GM21447 (cell line): ENCODE results near the gene BIVM.
A peak's percentile ranks its signal among the peaks of the same experiment; 100 is the strongest.

Source experiments
- ATAC-seq: cut with Tn5 transposase; IDR thresholded peaks from one replicate; pipeline ENCODE4 v1.9.1; 2021; ENCODE audit not compliant: unreplicated experiment

The BIVM gene

DNA sequence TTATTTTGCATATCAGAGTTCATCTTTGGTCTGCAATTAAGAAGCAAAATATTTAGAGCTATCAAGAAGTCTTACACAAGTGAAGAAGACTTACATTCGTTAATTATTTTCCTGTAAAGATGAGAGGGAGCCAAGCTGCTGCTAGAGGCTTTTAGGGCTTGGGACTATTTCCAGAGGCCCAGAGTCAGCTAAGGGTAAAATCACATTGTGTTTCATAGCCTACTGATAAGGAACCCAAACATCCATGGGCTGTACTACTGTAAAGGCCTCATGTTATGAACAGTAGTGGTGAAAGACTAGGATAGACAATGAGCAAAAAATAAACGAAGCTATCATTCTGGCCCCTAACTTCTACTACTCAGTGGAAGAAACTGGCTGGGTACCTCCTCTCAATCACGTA lies 14.4 kb upstream of the BIVM start:
- ATAC-seq, result no peak

DNA sequence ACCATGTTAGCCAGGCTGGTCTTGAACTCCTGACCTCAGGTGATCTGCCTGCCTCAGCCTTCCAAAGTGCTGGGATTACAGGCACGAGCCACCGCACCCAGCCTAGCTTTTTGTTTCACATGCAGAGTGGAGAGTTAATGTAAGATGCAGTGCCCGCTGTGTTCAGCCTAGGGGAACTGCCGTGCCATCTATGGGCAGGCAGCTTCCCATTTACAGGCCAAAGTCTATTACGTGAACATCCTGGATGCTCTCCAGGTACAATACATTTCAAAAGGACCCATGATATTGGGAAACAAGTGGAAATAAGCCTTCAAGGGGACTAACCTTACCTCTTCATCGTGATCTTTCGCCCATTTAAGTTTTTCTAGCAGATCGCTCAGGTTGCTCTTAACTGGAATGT lies 10.2 kb upstream of the BIVM start:
- ATAC-seq, result no peak

DNA sequence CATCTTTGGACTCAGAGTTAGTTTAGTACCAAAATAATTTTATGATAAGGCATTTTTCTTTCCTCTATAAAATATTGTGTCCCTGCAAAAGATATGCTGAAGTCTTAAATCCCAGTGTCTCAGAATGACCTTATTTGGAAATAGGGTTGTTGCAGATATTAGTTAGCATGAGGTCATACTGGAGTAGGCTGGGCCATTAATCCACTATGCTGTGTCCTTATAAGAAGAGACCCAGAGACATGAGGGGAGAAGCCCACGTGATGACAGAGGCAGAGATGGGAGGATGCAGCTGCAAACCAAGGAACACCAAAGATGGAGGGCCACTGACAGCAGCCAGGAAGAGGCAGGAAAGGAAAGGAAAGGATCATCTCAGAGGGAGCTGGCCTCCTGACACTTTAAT lies 6.5 kb upstream of the BIVM start:
- ATAC-seq, result no peak

DNA sequence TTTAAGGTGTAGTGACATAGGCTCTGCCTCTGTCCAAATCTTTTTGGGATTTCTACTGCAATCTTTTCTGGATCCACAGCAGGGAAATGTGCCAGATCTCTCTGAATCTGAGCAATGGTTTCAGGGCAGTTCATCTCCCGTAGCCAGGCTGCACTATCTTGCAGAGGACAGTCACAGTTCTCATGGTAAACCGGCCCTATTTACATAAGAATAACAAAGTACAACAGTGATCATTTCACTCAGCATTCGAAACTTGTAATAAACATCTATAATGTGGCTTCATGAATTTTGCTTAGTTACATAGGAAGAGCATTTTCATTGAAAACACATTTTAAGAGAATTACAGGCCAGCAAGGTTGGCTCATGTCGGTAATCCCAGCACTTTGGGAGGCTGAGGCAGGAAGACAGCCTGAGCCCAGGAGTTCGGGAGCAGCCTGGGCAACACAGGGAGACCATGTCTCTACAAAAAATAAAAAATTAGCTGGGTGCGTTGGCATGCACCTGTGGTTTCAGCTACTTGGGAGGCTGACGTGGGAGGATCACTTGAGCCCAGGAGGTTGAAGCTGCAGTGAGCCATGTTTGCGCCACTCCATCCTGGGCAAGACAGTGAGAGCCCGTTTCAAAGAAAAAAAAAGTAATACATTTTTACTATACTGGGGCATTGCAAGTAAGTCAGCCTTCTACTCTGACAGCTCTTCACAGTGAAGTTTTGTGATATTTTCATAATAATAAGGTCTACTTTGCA lies 5.1 kb upstream of the BIVM start:
- ATAC-seq, result no peak

DNA sequence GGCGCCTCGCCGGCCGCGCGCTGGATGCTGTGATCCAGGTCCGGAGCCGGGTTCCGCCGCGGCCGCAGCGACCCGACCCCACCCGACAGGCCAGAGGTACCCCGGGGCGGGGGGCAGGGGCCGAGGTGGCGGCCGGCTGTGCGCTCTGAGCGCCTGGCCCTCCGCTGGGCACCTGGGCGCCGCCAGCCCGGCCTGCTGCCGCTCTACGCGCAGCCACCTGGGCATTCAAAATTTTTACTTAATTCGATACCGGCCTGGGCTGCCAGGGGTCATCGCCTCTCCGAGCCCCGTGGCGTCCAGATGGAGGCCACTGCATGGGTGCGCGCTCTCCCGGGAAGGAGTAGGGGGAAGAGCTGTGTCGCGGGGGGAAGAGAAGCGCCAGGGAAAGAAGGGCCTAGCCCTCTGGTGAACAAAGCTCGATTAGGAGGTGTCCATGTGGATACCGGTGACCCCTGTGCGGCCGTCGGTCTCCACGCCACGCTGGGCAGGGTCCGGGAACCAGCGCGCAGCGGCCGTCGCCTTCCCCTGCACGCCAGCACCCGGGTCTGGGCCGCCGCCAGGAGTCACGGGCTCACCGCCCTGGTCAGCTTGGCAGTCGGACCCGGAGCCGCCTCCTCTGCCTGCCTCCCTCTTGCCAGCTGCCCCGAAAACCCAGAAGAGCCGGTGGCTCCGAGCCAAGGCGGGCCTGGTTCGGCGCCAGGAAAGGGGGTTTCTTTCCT lies 666 bp downstream of the BIVM start:
- peak; percentile 11 for ATAC-seq

DNA sequence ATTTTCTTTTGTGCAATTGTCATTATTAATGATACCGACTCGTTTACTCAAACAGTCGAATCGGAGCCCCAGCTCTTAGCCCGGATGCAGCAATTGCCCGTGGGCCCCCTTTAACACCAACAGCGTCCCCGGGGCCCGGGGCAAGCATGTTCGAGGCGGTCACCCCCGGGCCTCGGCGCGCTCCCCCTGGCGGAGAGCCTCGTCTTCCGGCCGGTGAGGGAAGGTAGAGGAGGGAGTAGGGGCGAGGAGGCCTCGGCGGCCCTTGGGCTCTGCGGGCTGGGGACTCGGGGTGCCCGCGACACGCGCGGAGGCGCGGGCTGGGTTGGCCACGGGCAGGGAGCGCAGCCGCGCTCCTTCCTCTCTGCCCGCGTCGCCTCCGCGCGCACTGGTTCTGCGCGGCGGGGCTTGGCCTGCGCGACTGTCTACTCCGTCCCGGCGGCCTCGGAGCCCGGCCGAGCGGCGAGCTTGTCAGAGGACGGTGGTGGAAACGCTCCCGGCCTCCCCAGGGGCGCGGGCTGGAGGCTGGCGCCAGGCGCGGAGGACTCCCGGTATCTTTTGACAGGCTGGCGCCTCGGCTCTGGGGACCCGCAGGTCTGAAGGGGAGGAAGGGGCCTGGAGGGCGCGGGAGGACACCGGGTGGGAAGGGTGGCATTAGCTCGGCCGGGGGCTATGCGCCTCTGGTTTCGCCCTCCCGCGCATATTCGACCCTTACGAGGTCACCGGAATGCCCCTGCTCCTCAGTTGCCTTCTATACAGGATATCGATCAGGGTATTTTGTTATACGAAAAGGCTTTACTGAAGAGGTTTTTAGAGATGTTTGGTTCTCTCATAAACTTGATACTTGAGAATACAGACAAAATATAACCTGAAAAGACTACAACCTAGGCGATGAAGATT lies 1.5 kb downstream of the BIVM start:
- ATAC-seq, result peak; percentile 71

DNA sequence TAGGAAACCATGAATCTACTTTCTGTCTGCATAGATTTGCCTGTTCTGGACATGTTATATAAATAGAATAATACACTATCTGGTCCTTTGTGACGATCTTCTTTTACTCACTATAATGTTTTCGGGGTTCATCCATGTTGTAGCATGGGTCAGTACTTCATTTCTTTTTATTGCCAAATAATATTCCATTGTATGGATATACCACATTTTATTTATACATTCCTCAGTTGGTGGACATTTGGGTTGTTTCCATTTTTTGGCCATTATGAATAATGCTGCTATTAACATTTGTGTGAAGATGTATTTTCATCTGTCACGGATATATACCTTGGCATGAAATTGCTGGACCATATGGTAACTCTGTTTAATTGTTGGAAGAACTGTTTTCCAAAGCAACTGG lies 6.8 kb downstream of the BIVM start:
- no peak for ATAC-seq

DNA sequence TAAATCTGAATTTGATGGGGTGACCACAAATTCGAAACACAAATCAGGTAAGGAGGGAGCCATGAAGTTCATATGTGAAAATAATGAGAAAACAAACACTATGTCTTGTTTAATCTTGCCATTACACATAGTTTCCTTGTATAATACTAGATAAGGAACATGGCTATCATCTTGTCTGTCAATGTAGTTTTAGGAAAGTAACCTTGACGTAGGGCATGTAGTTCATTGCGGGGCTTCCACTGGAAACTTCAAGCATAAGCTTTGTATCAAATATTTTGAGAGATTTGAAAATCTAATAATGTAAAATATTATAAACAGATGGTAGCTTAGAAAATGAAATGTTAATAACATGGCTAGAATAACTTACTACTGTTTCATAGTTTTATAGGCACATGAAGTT lies 8.8 kb downstream of the BIVM start:
- no peak for ATAC-seq

DNA sequence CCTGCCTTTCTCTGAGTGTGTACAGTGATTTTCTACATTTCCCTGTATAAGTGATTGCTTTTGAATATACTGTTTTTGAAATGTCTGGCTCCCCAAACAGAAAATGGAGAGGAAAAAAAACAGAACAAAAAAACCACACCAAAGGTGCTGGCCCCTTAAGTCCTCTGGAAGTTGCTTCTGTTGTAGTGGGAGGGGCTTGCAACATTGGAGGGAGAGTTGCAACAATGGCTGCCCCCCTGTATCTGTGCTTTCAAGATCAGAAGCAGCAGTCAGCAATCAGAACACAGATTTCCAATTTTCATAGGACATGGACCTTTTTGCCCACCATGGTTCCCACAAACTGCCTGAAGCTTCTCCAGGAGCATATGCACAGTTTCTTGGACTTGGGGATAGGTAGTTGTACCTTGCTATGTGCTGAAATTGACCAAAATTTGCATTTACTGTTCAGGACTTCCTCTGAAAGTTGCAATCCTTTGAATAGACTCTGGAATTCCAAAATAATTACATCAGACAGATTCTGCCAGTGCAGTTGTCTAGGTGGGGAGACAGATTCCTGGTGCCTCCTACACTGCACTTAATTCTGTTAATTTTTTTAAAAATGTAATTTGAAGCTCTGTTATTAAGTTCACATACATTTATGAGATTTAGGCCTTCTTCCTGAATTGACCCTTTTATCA lies 13.8 kb downstream of the BIVM start:
- ATAC-seq, result no peak

DNA sequence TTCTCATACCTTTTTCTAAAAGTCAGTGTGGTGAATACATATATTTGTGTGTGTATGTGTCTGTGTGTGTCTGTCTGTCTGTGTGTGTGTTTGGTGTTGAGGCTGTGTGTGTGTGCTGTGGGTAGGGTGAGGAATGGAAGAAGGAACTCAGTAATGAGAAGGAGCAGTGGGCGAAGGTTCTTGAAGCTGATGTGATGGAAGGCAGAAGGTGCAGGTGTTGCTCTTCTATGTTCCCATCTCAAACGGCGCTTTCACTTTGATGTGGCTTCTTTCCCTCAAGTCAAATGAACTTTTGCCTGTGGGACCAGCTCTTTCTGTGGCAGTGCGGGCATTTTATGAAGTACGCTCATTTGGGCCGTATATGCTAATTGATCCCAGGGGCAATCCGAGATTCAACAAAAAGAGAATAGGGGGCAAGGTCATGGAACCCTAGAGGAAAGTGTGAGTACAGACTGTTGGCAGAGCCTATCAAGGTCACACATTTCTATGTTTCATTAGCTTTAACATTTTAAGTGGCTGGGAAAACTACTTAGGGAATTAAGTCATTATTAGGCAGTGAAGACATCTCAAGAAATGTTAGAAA lies 15.2 kb downstream of the BIVM start:
- ATAC-seq, result no peak

DNA sequence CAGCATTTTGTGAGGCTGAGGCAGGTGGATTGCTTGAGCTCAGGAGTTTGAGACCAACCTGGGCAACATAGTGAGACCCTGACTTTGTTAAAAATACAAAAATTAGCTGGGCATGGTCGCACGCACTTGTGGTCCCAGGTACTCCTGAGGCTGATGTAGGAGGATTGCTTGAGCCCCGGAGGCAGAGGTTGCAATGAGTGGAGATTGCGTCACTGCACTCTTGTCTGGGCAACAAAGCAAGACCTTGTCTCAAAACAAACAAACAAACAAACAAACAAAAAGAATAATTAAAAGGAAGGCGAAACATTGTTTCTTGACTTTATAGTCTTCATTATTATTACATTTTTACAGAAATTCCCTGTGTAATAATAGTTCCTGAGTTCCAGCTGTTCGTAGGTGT lies 15.9 kb downstream of the BIVM start:
- ATAC-seq, result no peak

DNA sequence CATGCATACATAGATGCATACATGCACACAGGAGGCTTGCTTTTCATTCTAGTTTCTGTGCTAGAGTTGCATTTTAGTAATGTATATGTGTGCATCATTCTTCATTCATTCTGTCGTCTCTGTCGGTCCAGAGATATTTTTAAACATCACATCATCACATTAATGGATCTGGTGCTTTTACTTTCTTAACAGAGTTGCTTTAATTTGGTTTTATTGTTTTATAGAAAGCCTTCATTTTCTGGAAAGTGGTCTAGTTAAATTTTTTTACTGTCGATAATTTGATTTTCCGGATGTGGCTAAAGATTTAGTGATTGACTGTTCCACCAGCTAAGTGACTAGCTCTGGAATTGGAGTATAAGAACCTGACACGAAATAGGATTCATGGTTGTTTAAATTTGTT lies 16.9 kb downstream of the BIVM start:
- no peak for ATAC-seq

DNA sequence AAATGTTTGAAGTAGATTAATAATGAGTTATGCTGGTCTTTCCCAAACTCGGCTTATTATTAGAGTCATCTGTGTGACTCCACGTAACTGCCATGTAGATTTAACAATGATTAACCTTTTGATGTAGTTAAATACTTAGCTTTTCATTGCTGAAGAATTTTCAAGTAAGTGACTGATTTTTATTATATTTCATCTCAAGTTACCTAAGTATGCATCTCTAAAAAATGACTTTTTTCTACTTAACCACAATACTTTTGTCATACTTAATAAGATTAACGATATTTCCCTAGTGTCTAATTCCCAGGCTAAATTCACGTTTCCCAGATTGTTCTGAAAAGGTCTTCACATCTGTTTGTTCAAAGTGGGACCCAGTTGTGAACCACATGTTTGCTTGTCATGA lies 17.8 kb downstream of the BIVM start:
- no peak for ATAC-seq

DNA sequence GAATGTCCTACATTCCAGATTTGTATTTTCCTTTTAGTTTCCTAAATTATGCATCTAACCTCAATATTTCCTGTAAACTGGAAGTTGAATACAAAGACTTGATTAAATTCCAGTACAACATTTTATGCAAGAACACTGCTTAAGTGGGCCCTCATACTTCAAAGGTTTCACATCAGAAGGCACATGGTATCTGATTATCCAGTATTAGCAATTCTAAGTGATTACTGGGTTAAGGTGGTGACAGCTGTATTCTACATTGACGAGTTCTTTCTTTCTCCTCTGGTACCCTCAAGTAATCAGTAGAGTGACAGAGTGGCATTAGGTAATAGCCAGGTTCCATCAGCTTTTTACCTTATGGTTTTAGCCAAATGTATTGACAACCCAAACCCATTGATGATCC lies 18.3 kb downstream of the BIVM start:
- no peak for ATAC-seq

DNA sequence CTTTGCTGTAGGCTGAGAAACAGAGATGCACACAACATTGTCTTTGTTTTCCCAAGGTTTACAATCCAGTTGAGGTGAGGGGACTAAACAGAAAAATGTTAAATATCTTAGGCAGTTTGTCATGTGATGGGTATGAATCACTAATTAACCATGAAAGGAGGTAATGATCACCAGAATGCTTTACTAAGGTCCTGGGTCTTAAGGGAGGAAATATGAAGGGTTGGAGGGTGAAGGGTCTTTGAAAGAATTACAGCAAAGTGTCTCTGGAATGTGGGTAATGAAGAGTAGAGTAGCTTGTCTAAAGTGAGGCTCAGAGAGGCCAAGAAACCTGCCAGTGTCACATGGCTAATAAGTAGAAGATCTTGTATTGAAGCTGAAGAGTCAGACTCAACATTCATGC lies 19.0 kb downstream of the BIVM start:
- no peak for ATAC-seq

DNA sequence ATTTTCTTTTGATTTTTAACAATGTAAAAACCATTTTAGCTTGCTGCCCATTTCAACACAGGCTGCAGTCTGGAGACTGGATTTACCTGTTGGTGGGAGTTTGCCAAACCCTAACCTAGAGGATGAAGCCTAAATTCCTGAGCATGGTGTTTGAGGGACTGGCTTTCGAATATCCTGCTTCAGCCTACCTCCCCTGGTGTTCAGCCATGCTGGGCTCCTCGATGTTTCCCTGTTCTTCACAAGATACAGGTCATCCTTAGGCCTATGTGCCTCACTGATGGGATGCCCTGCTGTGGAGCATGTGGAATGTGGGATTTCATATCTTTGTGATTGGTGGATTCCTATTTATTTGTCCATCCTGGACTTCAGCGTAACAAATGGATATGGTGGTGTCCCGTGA lies 26.5 kb downstream of the BIVM start:
- no peak for ATAC-seq

DNA sequence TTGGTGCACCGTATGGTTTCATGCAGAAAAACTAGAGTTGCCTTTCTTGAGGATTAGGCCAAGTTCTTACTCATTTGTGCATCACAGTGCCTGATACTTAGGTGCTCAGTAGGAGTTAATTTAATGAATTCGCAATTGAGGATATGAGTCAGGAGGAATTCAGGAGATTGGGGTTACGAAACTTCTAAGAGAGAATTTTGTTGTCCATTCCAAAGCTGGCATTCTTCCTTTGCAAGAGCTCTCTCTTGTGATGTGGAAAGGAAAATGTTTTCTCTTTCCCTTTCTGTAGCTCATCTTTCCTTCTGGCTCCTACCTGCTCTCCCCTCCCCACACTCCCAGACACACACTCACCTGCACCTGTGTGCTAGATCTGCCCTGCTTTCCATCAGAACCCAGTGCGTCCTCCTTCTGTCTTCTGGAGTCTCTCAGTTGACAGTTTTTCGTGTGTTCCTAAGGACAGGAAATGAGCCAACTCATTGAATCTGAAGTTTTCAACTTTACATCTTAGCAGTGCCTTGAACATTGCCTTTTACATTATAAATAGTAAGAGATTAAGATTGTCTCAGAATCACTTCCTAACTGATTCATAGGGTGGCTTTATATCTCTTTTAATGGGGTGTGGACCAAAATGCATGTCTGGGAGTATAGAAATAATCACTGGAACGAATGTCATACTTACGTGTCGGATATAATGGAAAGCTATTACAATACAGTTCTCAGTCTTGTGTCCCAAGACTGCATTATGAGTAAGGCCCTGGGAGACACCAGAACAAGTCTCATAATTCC lies 27.2 kb downstream of the BIVM start:
- no peak for ATAC-seq

DNA sequence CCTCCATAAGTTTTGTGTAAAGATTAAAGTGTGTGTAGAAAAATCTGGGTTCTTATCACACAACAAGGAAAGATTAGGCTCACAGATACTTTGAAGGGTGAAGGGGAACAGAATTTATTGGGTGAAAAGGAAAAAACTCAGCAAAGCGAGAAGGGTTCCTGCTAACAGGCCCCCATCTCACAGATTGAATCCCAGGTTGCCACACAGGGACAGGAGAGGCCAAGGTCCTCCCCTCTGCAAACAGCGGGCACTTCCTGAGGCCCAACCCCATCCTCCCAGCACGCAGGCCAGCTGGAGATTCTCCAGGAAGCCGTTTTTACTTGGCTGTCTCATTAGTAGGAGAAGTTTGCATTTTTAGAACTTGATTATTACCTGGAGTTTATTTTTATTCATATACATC lies 31.7 kb downstream of the BIVM start:
- no peak for ATAC-seq

DNA sequence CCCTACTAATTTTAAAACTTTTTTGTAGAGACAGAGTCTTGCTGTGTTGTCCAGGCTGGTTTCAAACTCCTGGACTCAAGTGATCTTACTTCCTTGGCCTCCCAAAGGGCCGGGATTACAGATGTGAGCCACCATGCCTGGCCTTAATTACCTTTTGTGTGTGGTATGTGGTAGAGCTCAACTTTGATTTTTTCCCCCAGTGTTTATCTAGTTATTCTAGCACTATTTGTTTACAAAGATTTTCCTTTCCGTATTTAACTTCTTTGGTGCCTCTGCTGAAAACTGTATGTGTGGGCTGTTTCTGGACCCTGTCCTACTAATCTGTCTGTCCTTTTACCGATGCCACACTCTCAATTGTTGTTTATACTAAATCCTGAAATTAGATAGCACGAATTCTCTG lies 37.6 kb downstream of the BIVM start:
- no peak for ATAC-seq

DNA sequence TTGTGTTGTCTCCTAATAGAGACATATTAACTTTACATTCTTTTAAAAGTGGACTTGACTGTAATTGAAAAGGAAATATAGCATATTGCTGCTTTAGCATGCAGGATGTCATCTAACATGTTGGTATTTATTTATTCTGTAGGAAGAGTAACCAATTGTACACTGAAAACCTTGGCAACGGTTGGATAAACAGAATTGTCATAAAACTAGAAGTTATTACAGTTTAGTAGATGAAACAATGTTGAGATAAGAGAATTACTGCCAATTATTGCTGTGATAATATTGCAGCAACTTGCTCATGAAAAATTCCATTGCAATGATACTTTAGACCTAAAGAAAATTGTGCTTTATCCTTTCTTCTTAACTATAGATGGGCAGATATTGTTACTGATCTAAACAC lies 39.4 kb downstream of the BIVM start:
- ATAC-seq, result no peak
